Measurements from ENCODE around the gene RABGGTA.

- TF ChIP-seq CTCF (IDR thresholded peaks at IDR 0.05; ENCODE audit: low read depth, low read length, poor library complexity, severe bottlenecking) (no peak), EZH2phosphoT487 (IDR thresholded peaks at IDR 0.05; ENCODE audit: borderline replicate concordance, low read length) (no peak)
These were observed 18.9 kb downstream of the RABGGTA start for GRCh38 chr14:24252289-24253124.
